K562 (cell line): ENCODE results near the gene MAN1B1. TPM values are rescaled to one million over a fixed set of nuclear protein-coding genes. Genes with fewer than 3 reads are reported as not detected.

Source experiments
- DMBX1 ChIP-seq: fragments of 250-450 bp; sonication (Bioruptor Pico); IDR thresholded peaks from 2 replicates; pipeline ENCODE4 v1.8.0; 2022; ENCODE audit warnings: inconsistent platforms, mild to moderate bottlenecking, moderate library complexity, borderline replicate concordance
- FOXM1 ChIP-seq, 2 experiments: fragments of 450-650 bp in 1 of 2; sonication (generic) in 1 of 2; formaldehyde crosslinking in 1 of 2; IDR thresholded peaks; 2 replicates each; pipeline versions ENCODE4 v1.6.1 to v1.9.0; 2017 to 2022; ENCODE audit warnings: low read depth in 2 of 2, mild to moderate bottlenecking in 2 of 2, missing genetic modification reagents in 1 of 2, moderate library complexity in 1 of 2
- FOXP1 ChIP-seq: sonication (generic); formaldehyde crosslinking; IDR thresholded peaks from 2 replicates; pipeline ENCODE4 v1.8.0; 2022; ENCODE audit warnings: mild to moderate bottlenecking, missing genetic modification reagents
- GATAD2B ChIP-seq: fragments of 450-650 bp; IDR thresholded peaks from 2 replicates; pipeline ENCODE4 v1.6.1; 2017; ENCODE audit warnings: mild to moderate bottlenecking, borderline replicate concordance
- MBD1 ChIP-seq: fragments of 250-450 bp; sonication (Bioruptor Pico); IDR thresholded peaks from 2 replicates; pipeline ENCODE4 v1.8.0; 2022; ENCODE audit warnings: inconsistent platforms
- MXI1 ChIP-seq: IDR thresholded peaks from 2 replicates; pipeline ENCODE4 v1.6.1; 2011; ENCODE audit warnings: low read depth, mild to moderate bottlenecking, improper control_type of control experiment, low read length
- PYGO2 ChIP-seq: fragments of 450-650 bp; IDR thresholded peaks from 2 replicates; pipeline ENCODE4 v1.6.1; 2016; ENCODE audit warnings: mild to moderate bottlenecking, missing genetic modification characterization, moderate library complexity, missing compliant biosample characterization
- RBM22 ChIP-seq: fragments of 200-400 bp; formaldehyde crosslinking; IDR thresholded peaks from 2 replicates; pipeline ENCODE4 v1.6.1; 2018; ENCODE audit warnings: low read length, low read depth; ENCODE audit not compliant: poor library complexity, severe bottlenecking
- SAP30 ChIP-seq: fragments of 200-600 bp; sonication (generic); IDR thresholded peaks from 2 replicates; pipeline ENCODE4 v1.6.1; 2012; ENCODE audit warnings: borderline replicate concordance, low read depth, mild to moderate bottlenecking, moderate library complexity, low read length, control low read depth, inconsistent platforms; ENCODE audit not compliant: insufficient read depth, poor library complexity, severe bottlenecking
- TBL1XR1 ChIP-seq, 2 experiments: IDR thresholded peaks; 2 replicates each; pipeline ENCODE4 v1.6.1; 2012; ENCODE audit warnings: improper control_type of control experiment in 2 of 2, low read length in 2 of 2, mild to moderate bottlenecking in 1 of 2
- ZBTB11 ChIP-seq, 3 experiments: fragments of 200-800 bp in 1 of 3; fragments of 250-450 bp in 1 of 3; fragments of 450-650 bp in 1 of 3; sonication (Bioruptor Pico) in 1 of 3; sonication (Bioruptor generic) in 1 of 3; formaldehyde crosslinking in 1 of 3; IDR thresholded peaks; 2 replicates each; pipeline versions ENCODE4 v1.6.1 to v1.8.0; 2016 to 2022; ENCODE audit warnings: mild to moderate bottlenecking in 2 of 3, missing genetic modification characterization in 2 of 3, missing compliant biosample characterization in 1 of 3, moderate library complexity in 1 of 3
- ZBTB7A ChIP-seq: IDR thresholded peaks from 2 replicates; pipeline ENCODE4 v1.6.1; 2011; ENCODE audit warnings: low read depth, mild to moderate bottlenecking, low read length, moderate library complexity, borderline replicate concordance; ENCODE audit not compliant: control insufficient read depth
- ZNF589 ChIP-seq: fragments of 200-800 bp; sonication (Bioruptor generic); IDR thresholded peaks from 2 replicates; pipeline ENCODE4 v1.6.1; 2016; ENCODE audit warnings: low read depth, missing genetic modification characterization, missing compliant biosample characterization
- ZNF609 ChIP-seq: sonication (generic); formaldehyde crosslinking; IDR thresholded peaks from 2 replicates; pipeline ENCODE4 v1.8.1; 2023; ENCODE audit warnings: missing genetic modification reagents, mild to moderate bottlenecking, borderline replicate concordance
- polyA plus RNA-seq, 8 experiments: library from polyadenylated mRNA; depleted of rRNA in 4 of 8; stranded (reverse) in 5 of 8; unstranded in 3 of 8; fragments of >200 nt; fragmentation: Nextera tagmentation in 2 of 8; fragmentation: Illumina TruSeq in 1 of 8; extraction: Ambion mirVana in 2 of 8; extraction: Trizol in 1 of 8; gene quantifications; 2 replicates each; pipeline versions ENCODE4 v1.2.1 to v1.2.3, GENCODE V29; 2011 to 2014; ENCODE audit warnings: inconsistent platforms in 1 of 8, missing spikeins in 1 of 8
- total RNA-seq, 7 experiments: library from RNA; depleted of rRNA in 6 of 7; stranded (reverse); fragments of >200 nt in 6 of 7; fragmentation: Illumina TruSeq in 2 of 7; extraction: Trizol in 2 of 7; gene quantifications; 2 replicates each; pipeline versions ENCODE4 v1.2.1 to v1.2.3, GENCODE V29; 2011 to 2021; ENCODE audit warnings: low replicate concordance in 1 of 7

MAN1B1 gene
- total and polyA plus RNA-seq, 9 of the 15 experiments (the other 6 are each of a cell fraction or from before 2014, with no cell fraction given) = 0.55 to 36.6 (median 27.3) TPM

DNA sequence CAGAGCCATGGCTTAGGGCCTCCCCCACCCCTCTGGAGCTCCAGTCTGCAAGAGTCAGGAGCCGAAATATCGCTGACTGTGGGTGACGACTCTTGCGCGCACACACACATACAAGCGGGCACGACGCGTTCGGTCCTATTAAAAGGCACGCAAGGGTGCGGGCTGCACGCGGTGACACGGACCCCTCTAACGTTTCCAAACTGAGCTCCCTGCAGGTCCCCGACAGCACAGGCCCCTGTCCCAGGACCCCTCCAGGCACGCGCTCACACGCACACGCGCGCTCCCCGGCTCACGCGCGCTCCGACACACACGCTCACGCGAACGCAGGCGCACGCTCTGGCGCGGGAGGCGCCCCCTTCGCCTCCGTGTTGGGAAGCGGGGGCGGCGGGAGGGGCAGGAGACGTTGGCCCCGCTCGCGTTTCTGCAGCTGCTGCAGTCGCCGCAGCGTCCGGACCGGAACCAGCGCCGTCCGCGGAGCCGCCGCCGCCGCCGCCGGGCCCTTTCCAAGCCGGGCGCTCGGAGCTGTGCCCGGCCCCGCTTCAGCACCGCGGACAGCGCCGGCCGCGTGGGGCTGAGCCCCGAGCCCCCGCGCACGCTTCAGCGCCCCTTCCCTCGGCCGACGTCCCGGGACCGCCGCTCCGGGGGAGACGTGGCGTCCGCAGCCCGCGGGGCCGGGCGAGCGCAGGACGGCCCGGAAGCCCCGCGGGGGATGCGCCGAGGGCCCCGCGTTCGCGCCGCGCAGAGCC lies 52.1 kb downstream of the MAN1B1 start, which contains the start of gene GRIN1 (continued):
- TF ChIP-seq ZBTB11 (CRISPR knock-in tag; IDR thresholded peaks at IDR 0.05) (peak in 1 of 3 experiments; percentile 38; a peak in 1 of 6 replicates), SAP30 (peak; percentile 81), MBD1 (no peak), ZNF609 (CRISPR knock-in tag) (no peak), ZBTB7A (peak; percentile 96; the same call in 1 of the 2 replicates), ZNF589 (CRISPR knock-in tag) (no peak), GATAD2B (peak; percentile 76), DMBX1 (peak; percentile 36; the same call in 1 of the 2 replicates), FOXP1 (peak; percentile 78), TBL1XR1 (IDR thresholded peaks at IDR 0.05; ENCODE audit: low read length in 2 of 2) (no peak), RBM22 (no peak), MXI1 (peak; percentile 66; the same call in 1 of the 2 replicates), PYGO2 (tag) (no peak), FOXM1 (IDR thresholded peaks at IDR 0.05; ENCODE audit: low read depth) (no peak), FOXM1 (CRISPR knock-in tag; IDR thresholded peaks at IDR 0.05; ENCODE audit: low read depth) (0 out of 2 replicates have a peak, but pooled peaks have one; percentile 48)
